BE2C (cell line): ENCODE data around the gene TBC1D2B.

Source experiments
- DNase-seq: peaks from one replicate; pipeline ENCODE4 v3.0.0-alpha.2; 2020
- H3K27me3 ChIP-seq: fragments of 250-450 bp; sonication (Bioruptor Pico); 2 replicates; pipeline ENCODE4 v1.5.1; 2020; ENCODE audit warnings: mild to moderate bottlenecking
- H3K36me3 ChIP-seq: fragments of 250-450 bp; sonication (Bioruptor Pico); 2 replicates; pipeline ENCODE4 v1.5.1; 2020; ENCODE audit warnings: mild to moderate bottlenecking
- H3K4me1 ChIP-seq: fragments of 250-450 bp; sonication (Bioruptor Pico); 2 replicates; pipeline ENCODE4 v1.5.1; 2020
- H3K4me3 ChIP-seq: 2 replicates; pipeline ENCODE4 v1.5.1; 2011; ENCODE audit warnings: low read depth, low read length
- H3K9me3 ChIP-seq: fragments of 250-450 bp; sonication (Bioruptor Pico); 2 replicates; pipeline ENCODE4 v1.5.1; 2020
- TF ChIP-seq, protein P1 (sequence below): IDR thresholded peaks from 2 replicates; pipeline ENCODE4 v1.5.1; 2012; ENCODE audit warnings: mild to moderate bottlenecking, low read depth, low read length

The TBC1D2B gene

GRCh38 chr15:78006567-78007205 lies 70.8 kb downstream of the TBC1D2B start:
- no peak for DNase-seq
- H3K9me3 ChIP-seq: no peaks in the 10 kb centered on the region

DNA sequence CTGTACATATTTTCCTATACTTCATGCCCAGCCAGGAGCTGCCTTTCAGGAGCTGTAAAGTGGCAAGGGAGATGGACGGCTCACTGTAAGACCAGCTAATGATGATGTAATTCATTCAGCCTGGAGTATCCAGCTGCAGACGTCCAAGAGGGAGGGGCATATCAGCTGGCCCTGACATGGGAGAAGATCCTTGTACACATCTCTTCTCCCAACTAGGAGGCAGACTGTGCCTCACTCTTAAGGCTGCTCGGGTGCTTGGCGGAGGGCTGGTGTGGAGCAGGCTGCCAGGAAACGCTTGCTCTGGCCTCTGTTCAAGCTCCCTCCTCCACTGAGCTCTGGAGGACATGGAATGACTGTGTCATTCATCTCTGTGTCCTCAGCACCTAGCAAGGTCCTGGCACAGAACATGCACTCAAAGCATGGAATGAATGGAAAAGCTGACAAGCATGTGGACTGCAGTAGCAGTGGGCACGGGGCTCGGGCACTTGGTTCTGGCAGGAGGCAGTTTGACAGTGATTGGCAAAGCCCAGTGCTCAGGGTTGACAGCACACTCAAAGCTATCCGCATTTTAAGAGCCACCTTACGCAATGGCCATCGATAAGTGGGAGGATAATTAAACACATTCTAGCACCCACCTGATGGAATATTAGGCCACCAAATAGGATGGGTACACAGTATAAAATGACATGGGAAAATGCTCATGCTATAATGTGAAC lies 72.4 kb downstream of the TBC1D2B start:
- Histone ChIP-seq H3K4me1 (peaks cover 11% of the 10 kb centered on the region), H3K4me3 (no peak overlapping the region), H3K36me3 (peaks cover 19% of the 10 kb centered on the region), H3K9me3 (no peaks in the 10 kb centered on the region), H3K27me3 (no peaks in the 10 kb centered on the region)
- TF ChIP-seq, protein P1, sequence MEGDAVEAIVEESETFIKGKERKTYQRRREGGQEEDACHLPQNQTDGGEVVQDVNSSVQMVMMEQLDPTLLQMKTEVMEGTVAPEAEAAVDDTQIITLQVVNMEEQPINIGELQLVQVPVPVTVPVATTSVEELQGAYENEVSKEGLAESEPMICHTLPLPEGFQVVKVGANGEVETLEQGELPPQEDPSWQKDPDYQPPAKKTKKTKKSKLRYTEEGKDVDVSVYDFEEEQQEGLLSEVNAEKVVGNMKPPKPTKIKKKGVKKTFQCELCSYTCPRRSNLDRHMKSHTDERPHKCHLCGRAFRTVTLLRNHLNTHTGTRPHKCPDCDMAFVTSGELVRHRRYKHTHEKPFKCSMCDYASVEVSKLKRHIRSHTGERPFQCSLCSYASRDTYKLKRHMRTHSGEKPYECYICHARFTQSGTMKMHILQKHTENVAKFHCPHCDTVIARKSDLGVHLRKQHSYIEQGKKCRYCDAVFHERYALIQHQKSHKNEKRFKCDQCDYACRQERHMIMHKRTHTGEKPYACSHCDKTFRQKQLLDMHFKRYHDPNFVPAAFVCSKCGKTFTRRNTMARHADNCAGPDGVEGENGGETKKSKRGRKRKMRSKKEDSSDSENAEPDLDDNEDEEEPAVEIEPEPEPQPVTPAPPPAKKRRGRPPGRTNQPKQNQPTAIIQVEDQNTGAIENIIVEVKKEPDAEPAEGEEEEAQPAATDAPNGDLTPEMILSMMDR: peak; percentile 44
- peak; percentile 85 for DNase-seq

More at GRCh38 chr15:78006567-78007205, 70.8 kb downstream of the TBC1D2B start:
- Histone ChIP-seq H3K4me1 (peaks cover 11% of the 10 kb centered on the region), H3K4me3 (no peak overlapping the region), H3K27me3 (no peaks in the 10 kb centered on the region), H3K36me3 (peaks cover 17% of the 10 kb centered on the region)
- TF ChIP-seq, protein P1: no peak

- Histone ChIP-seq H3K4me3 (no peak overlapping the region), H3K27me3 (no peaks in the 10 kb centered on the region), H3K36me3 (peaks cover 19% of the 10 kb centered on the region), H3K4me1 (peaks cover 19% of the 10 kb centered on the region), H3K9me3 (no peaks in the 10 kb centered on the region)
- TF ChIP-seq, protein P1: no peak
- DNase-seq: no peak
These were observed 73.2 kb downstream of the TBC1D2B start for GRCh38 chr15:78004222-78004727.

- H3K27me3 ChIP-seq: no peaks in the 10 kb centered on the region
- TF ChIP-seq, protein P1: no peak
- no peaks in the 10 kb centered on the region for H3K9me3 ChIP-seq
- no peak for DNase-seq
- peaks cover 17% of the 10 kb centered on the region for H3K36me3 ChIP-seq
- H3K4me1 ChIP-seq: peaks cover 24% of the 10 kb centered on the region
- no peak overlapping the region for H3K4me3 ChIP-seq
These were observed 73.9 kb downstream of the TBC1D2B start for GRCh38 chr15:78003539-78004008.

GRCh38 chr15:78002996-78003395 lies 74.5 kb downstream of the TBC1D2B start:
- H3K4me3 ChIP-seq: no peak overlapping the region
- peaks cover 13% of the 10 kb centered on the region; the same call in 1 of the 2 replicates for H3K36me3 ChIP-seq
- no peaks in the 10 kb centered on the region for H3K9me3 ChIP-seq
- TF ChIP-seq, protein P1: no peak
- DNase-seq: no peak
- H3K4me1 ChIP-seq: peaks cover 29% of the 10 kb centered on the region
- no peaks in the 10 kb centered on the region for H3K27me3 ChIP-seq

DNA sequence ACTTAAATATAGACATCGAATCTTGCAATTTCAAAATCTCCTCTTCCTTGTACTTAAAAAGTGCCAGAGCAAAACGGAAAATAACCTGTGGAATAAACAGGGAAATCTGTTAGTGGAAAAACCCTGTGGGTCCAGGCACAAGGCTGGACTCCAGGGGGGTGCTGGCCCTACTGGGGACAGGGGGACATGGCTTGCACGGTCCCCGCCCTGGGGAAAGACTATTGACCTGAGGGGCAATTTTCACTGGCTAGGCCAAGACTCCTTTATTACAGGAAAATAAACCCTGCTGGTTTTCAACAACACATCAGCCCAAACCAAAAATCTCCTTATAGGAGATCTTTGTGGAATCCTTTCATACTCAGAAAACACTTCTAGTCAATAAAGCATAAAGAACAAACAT lies 75.9 kb downstream of the TBC1D2B start:
- H3K36me3 ChIP-seq: peaks cover 13% of the 10 kb centered on the region; the same call in 1 of the 2 replicates
- no peaks in the 10 kb centered on the region for H3K27me3 ChIP-seq
- no peak overlapping the region for H3K4me3 ChIP-seq
- TF ChIP-seq, protein P1: no peak
- peaks cover 43% of the 10 kb centered on the region for H3K4me1 ChIP-seq
- no peaks in the 10 kb centered on the region for H3K9me3 ChIP-seq
- no peak for DNase-seq
